Smooth muscle cell (in vitro differentiated cells): ENCODE measurements around the gene NRP2. TPM values are rescaled to one million over a fixed set of nuclear protein-coding genes. Genes with fewer than 3 reads are reported as not detected.

ENCODE experiments used
- DNase-seq: peaks from one replicate; lab custom pipeline; 2025; ENCODE audit not compliant: unreplicated experiment; lab: John Stamatoyannopoulos, UW
- H2AFZ ChIP-seq: fragments of 200-600 bp; sonication (generic); 2 replicates; pipeline ENCODE4 v1.6.0; 2016; ENCODE audit warnings: antibody characterized with exemption, low read depth, mild to moderate bottlenecking
- H3F3A ChIP-seq: fragments of 200-600 bp; sonication (generic); 2 replicates; pipeline ENCODE4 v1.6.0; 2017; ENCODE audit warnings: antibody characterized with exemption, low read depth
- H3K27ac ChIP-seq: fragments of 200-600 bp; sonication (generic); 2 replicates; pipeline ENCODE4 v1.5.1; 2016; ENCODE audit warnings: low read depth, mild to moderate bottlenecking
- H3K27me3 ChIP-seq: fragments of 200-600 bp; sonication (generic); 2 replicates; pipeline ENCODE4 v1.6.1; 2016; ENCODE audit warnings: low read depth, mild to moderate bottlenecking
- H3K36me3 ChIP-seq: fragments of 200-600 bp; sonication (generic); 2 replicates; pipeline ENCODE4 v1.5.1; 2016; ENCODE audit warnings: low read depth
- H3K4me1 ChIP-seq: fragments of 200-600 bp; sonication (generic); 2 replicates; pipeline ENCODE4 v1.5.1; 2016; ENCODE audit warnings: low read depth
- H3K4me2 ChIP-seq: fragments of 200-600 bp; sonication (generic); 2 replicates; pipeline ENCODE4 v1.6.0; 2016; ENCODE audit warnings: mild to moderate bottlenecking
- H3K4me3 ChIP-seq: fragments of 200-600 bp; sonication (generic); 2 replicates; pipeline ENCODE4 v1.5.1; 2016; ENCODE audit warnings: mild to moderate bottlenecking
- H3K79me2 ChIP-seq: fragments of 200-600 bp; sonication (generic); 2 replicates; pipeline ENCODE4 v1.6.0; 2016; ENCODE audit warnings: low read depth, mild to moderate bottlenecking
- H3K9ac ChIP-seq: fragments of 200-600 bp; sonication (generic); 2 replicates; pipeline ENCODE4 v1.6.0; 2016; ENCODE audit warnings: low read depth
- H3K9me3 ChIP-seq: fragments of 200-600 bp; sonication (generic); replicated peaks from 2 replicates; pipeline ENCODE4 v1.5.1; 2016; ENCODE audit warnings: low read depth
- H4K20me1 ChIP-seq: fragments of 200-600 bp; sonication (generic); 2 replicates; pipeline ENCODE4 v1.6.0; 2016; ENCODE audit warnings: low read depth
- CTCF ChIP-seq: fragments of 200-600 bp; sonication (generic); IDR thresholded peaks from 2 replicates; pipeline ENCODE4 v1.5.1; 2017; ENCODE audit warnings: borderline replicate concordance, mild to moderate bottlenecking, antibody characterized with exemption; ENCODE audit not compliant: insufficient read depth, poor library complexity, severe bottlenecking
- WGBS: methylation state at CpG from one replicate; pipeline ENCODE4 v1.1.7; 2016; ENCODE audit warnings: low lambda C conversion rate; 5-methylcytosine and 5-hydroxymethylcytosine counted together
- polyA plus RNA-seq: library from polyadenylated mRNA; unstranded; fragments of >200 nt; fragmentation: Nextera tagmentation; extraction: Ambion mirVana; gene quantifications from 2 replicates; pipeline ENCODE4 v1.2.1, GENCODE V29; 2016
- total RNA-seq: library from RNA; depleted of rRNA; stranded (reverse); fragments of >200 nt; gene quantifications from 2 replicates; pipeline ENCODE4 v1.2.3, GENCODE V29; 2014

NRP2 gene
- total and polyA plus RNA-seq, 2 experiments from 2014 or later: 58.4 to 96.1 TPM

- Histone ChIP-seq H3K9ac (no peak overlapping the region), H3K4me1 (peaks cover 56% of the 10 kb centered on the region), H3K27me3 (no peaks in the 10 kb centered on the region), H3K9me3 (no peaks in the 10 kb centered on the region), H2AFZ (no peak overlapping the region), H3K4me2 (no peak overlapping the region), H3K79me2 (peaks cover 24% of the 10 kb centered on the region), H4K20me1 (no peaks in the 10 kb centered on the region), H3F3A (peaks cover 25% of the 10 kb centered on the region), H3K4me3 (no peak overlapping the region), H3K36me3 (no peaks in the 10 kb centered on the region), H3K27ac (peak overlapping the region; percentile 95)
- WGBS: 93% methylated on average over 4 of the region's 4 CpGs
- no peak for DNase-seq
- no peak for TF ChIP-seq CTCF
Observed at GRCh38 chr2:205709319-205709718, 27.0 kb downstream of the NRP2 start.

GRCh38 chr2:205712508-205712907 lies 30.2 kb downstream of the NRP2 start:
- peak overlapping the region; percentile 76 for H3K9ac ChIP-seq

GRCh38 chr2:205713086-205713485 lies 30.8 kb downstream of the NRP2 start:
- Histone ChIP-seq H3K27me3 (no peaks in the 10 kb centered on the region), H3K4me3 (no peak overlapping the region), H3K9ac (peak overlapping the region; percentile 76), H3K27ac (peak overlapping the region; percentile 92), H3K9me3 (no peaks in the 10 kb centered on the region), H3K79me2 (peaks cover 12% of the 10 kb centered on the region), H2AFZ (no peak overlapping the region), H3K4me1 (peaks cover 42% of the 10 kb centered on the region), H3K4me2 (peak overlapping the region; percentile 63), H3K36me3 (no peaks in the 10 kb centered on the region), H3F3A (peaks cover 12% of the 10 kb centered on the region), H4K20me1 (no peaks in the 10 kb centered on the region)
- WGBS: 47% methylated on average over 1 of the region's 1 CpG
- no peak for TF ChIP-seq CTCF
- DNase-seq: no peak

More at GRCh38 chr2:205712508-205712907, 30.2 kb downstream of the NRP2 start:
- Histone ChIP-seq H3K79me2 (peaks cover 12% of the 10 kb centered on the region), H3K27ac (peak overlapping the region; percentile 92), H3K4me1 (peaks cover 47% of the 10 kb centered on the region), H3K4me3 (no peak overlapping the region), H4K20me1 (no peaks in the 10 kb centered on the region), H3F3A (peaks cover 12% of the 10 kb centered on the region), H3K9me3 (no peaks in the 10 kb centered on the region), H3K36me3 (no peaks in the 10 kb centered on the region), H2AFZ (no peak overlapping the region), H3K4me2 (peak overlapping the region; percentile 63), H3K27me3 (no peaks in the 10 kb centered on the region)
- WGBS: 15% methylated on average over 1 of the region's 1 CpG
- DNase-seq: no peak
- no peak for TF ChIP-seq CTCF

GRCh38 chr2:205714058-205714776 lies 31.9 kb downstream of the NRP2 start:
- Histone ChIP-seq H2AFZ (peak overlapping the region; percentile 41), H3K4me2 (peak overlapping the region; percentile 63), H3K4me1 (peaks cover 47% of the 10 kb centered on the region), H3K27me3 (no peaks in the 10 kb centered on the region), H3K9me3 (no peaks in the 10 kb centered on the region), H4K20me1 (no peaks in the 10 kb centered on the region), H3F3A (peaks cover 18% of the 10 kb centered on the region), H3K9ac (peak overlapping the region; percentile 76), H3K27ac (peak overlapping the region; percentile 92), H3K79me2 (peaks cover 7% of the 10 kb centered on the region), H3K4me3 (no peak overlapping the region), H3K36me3 (no peaks in the 10 kb centered on the region)
- no peak for TF ChIP-seq CTCF
- no peak for DNase-seq
- 36% methylated on average over 5 of the region's 5 CpGs for WGBS
